Measurements from ENCODE around the gene ABR.

DNA sequence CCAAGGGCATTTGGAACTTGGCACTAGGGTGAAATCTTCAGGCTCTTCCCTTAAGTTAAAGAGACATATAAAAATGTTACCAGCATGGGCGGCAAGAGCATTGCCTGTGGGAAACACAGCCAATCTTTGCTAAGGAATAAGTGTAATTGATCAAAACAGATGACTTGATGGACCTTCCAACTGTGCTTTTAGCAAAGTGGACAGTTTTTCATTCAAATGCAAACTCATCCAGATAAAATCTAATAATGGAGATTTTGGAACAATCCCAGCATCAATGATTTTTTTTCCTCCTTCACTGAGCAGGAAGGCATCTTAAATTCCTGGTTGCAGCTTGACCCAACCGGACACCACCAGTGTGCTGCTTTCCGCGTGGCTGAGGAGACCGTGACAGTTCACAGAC, 47.6 kb upstream of the ABR start:
- TF ChIP-seq CTCF (IDR thresholded peaks at IDR 0.05): no peak
- no peak for TF ChIP-seq POLR2A (IDR thresholded peaks at IDR 0.05)

All from right lobe of liver (tissue), 4 donors.